NCI-H69 (cell line): Measurements from ENCODE around the gene RASEF.
"Not testable (repeated sequence)": the region's sequence is repeated elsewhere in the genome, so short reads cannot be mapped to it uniquely, and the experiment has no call there.

Source experiments
- DNase-seq: peaks from one replicate; lab custom pipeline; 2025; lab: John Stamatoyannopoulos, UW

The RASEF gene

GRCh38 chr9:83062651-83063527 lies at the start of gene RASEF:
Gene RASEF, minus strand, starts transcription at chr9:83063142. Its CDS starts 275 bp downstream, at chr9:83062867.
- DNase-seq, result peak; percentile 98

GRCh38 chr9:83111169-83111568 lies 48.2 kb upstream of the RASEF start:
- no peak for DNase-seq

- no peak for DNase-seq
These were observed 46.4 kb upstream of the RASEF start for GRCh38 chr9:83109296-83109695.

- no peak for DNase-seq
These were observed 45.3 kb upstream of the RASEF start for GRCh38 chr9:83108208-83108607.

GRCh38 chr9:83106772-83107171 lies 43.8 kb upstream of the RASEF start:
- no peak for DNase-seq

- peak; percentile 22 for DNase-seq
These were observed 43.3 kb upstream of the RASEF start for GRCh38 chr9:83106263-83106662.

GRCh38 chr9:83097633-83098032 lies 34.7 kb upstream of the RASEF start:
- no peak for DNase-seq

- not testable (repeated sequence) for DNase-seq
These were observed 30.4 kb upstream of the RASEF start for GRCh38 chr9:83093311-83093710.

GRCh38 chr9:83081846-83082245 lies 18.9 kb upstream of the RASEF start:
- DNase-seq, result peak; percentile 46

GRCh38 chr9:83081010-83081409 lies 18.1 kb upstream of the RASEF start:
- DNase-seq, result no peak

GRCh38 chr9:83075932-83076331 lies 13.0 kb upstream of the RASEF start:
- not testable (repeated sequence) for DNase-seq

GRCh38 chr9:83072498-83072897 lies 9.6 kb upstream of the RASEF start:
- DNase-seq, result not testable (repeated sequence)

GRCh38 chr9:83071626-83072025 lies 8.7 kb upstream of the RASEF start:
- DNase-seq, result no peak

- DNase-seq, result no peak
These were observed 7.3 kb upstream of the RASEF start for GRCh38 chr9:83070261-83070660.

- no peak for DNase-seq
These were observed 6.7 kb upstream of the RASEF start for GRCh38 chr9:83069651-83070050.

GRCh38 chr9:83068414-83068813 lies 5.5 kb upstream of the RASEF start:
- peak; percentile 46 for DNase-seq

- no peak for DNase-seq
These were observed 4.6 kb upstream of the RASEF start for GRCh38 chr9:83067579-83067978.

GRCh38 chr9:83066771-83067170 lies 3.8 kb upstream of the RASEF start:
- DNase-seq, result no peak

- DNase-seq, result peak; percentile 45
These were observed 2.3 kb upstream of the RASEF start for GRCh38 chr9:83065233-83065632.

GRCh38 chr9:83061990-83062650 lies 822 bp downstream of the RASEF start:
- peak; percentile 95 for DNase-seq

GRCh38 chr9:83061036-83061435 lies 1.9 kb downstream of the RASEF start:
- peak; percentile 77 for DNase-seq

GRCh38 chr9:83060556-83060955 lies 2.4 kb downstream of the RASEF start:
- peak; percentile 84 for DNase-seq

GRCh38 chr9:83059417-83059816 lies 3.5 kb downstream of the RASEF start:
- peak; percentile 54 for DNase-seq
